SU-DHL-6 (cell line): ENCODE data around the gene PRRC2A.

ENCODE experiments used
- EZH2phosphoT487 ChIP-seq: fragments of 200-600 bp; sonication (generic), shearing (Covaris generic); conservative IDR thresholded peaks from 2 replicates; pipeline ENCODE4 v1.6.1; 2018; ENCODE audit warnings: mild to moderate bottlenecking, antibody characterized with exemption, low read length, moderate library complexity, mixed read lengths
- TF ChIP-seq, protein P1 (sequence below): fragments of 200-600 bp; sonication (generic); IDR thresholded peaks from one replicate; pipeline ENCODE4 v1.5.1; 2017; ENCODE audit warnings: antibody characterized with exemption, mild to moderate bottlenecking, low read length, moderate library complexity; ENCODE audit not compliant: insufficient read depth, poor library complexity, severe bottlenecking

- TF ChIP-seq, protein P1, sequence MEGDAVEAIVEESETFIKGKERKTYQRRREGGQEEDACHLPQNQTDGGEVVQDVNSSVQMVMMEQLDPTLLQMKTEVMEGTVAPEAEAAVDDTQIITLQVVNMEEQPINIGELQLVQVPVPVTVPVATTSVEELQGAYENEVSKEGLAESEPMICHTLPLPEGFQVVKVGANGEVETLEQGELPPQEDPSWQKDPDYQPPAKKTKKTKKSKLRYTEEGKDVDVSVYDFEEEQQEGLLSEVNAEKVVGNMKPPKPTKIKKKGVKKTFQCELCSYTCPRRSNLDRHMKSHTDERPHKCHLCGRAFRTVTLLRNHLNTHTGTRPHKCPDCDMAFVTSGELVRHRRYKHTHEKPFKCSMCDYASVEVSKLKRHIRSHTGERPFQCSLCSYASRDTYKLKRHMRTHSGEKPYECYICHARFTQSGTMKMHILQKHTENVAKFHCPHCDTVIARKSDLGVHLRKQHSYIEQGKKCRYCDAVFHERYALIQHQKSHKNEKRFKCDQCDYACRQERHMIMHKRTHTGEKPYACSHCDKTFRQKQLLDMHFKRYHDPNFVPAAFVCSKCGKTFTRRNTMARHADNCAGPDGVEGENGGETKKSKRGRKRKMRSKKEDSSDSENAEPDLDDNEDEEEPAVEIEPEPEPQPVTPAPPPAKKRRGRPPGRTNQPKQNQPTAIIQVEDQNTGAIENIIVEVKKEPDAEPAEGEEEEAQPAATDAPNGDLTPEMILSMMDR: no peak
- no peak for TF ChIP-seq EZH2phosphoT487
Observed at GRCh38 chr6:31626952-31627351, 6.4 kb downstream of the PRRC2A start.
